ENCODE measurements around the gene TLNRD1.

TLNRD1 gene

GRCh38 chr15:80966431-80967197 is 34.1 kb upstream of the TLNRD1 start:
- H3K9me3 ChIP-seq (ENCODE audit: control insufficient read depth in 2 of 2, low read length in 2 of 2) = no peaks in the 10 kb centered on the region
- peaks cover 0 to 7% of the 10 kb centered on the region in 2 donors for H3K36me3 ChIP-seq (ENCODE audit: control insufficient read depth in 2 of 2, insufficient read depth in 2 of 2, low read length in 2 of 2)
- H3K4me1 ChIP-seq (ENCODE audit: control insufficient read depth, insufficient read depth, low read length) = peaks cover 12% of the 10 kb centered on the region
- no peak overlapping the region for H3K9ac ChIP-seq (ENCODE audit: low read length in 2 of 2)
- H3K4me3 ChIP-seq (ENCODE audit: low read length in 2 of 2) = no peak overlapping the region
- H3K27me3 ChIP-seq (ENCODE audit: control insufficient read depth in 1 of 2, insufficient read depth in 2 of 2, low read length in 2 of 2) = no peaks in the 10 kb centered on the region
- peak overlapping the region; percentile 33 for H3K27ac ChIP-seq (ENCODE audit: low read length)

DNA sequence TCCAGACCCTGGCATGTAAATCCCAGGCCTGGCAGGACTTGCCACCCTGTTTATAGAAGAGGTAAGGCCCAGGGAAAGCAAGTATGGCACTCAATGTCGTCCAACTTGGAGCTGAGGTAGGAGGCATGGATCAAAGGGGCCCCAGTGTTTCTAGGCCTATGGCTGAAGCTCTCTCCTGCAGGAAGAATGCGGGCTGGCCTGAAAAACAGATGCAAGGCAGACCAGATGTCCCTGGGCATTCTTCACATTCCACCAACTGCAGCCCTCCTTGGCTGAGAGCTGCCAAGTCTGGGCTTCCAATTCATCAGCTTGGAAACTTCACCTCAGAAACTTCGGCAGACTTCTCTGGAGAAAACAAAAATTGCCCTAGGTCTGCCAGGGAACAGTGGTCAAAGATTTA is 33.3 kb upstream of the TLNRD1 start:
- Histone ChIP-seq H3K36me3 (ENCODE audit: control insufficient read depth in 2 of 2, insufficient read depth in 2 of 2, low read length in 2 of 2) (peaks cover 0 to 7% of the 10 kb centered on the region in 2 donors), H3K9ac (ENCODE audit: low read length in 2 of 2) (no peak overlapping the region), H3K27ac (ENCODE audit: low read length) (peak overlapping the region; percentile 33), H3K9me3 (ENCODE audit: control insufficient read depth in 2 of 2, low read length in 2 of 2) (no peaks in the 10 kb centered on the region), H3K27me3 (ENCODE audit: control insufficient read depth in 1 of 2, insufficient read depth in 2 of 2, low read length in 2 of 2) (no peaks in the 10 kb centered on the region), H3K4me1 (ENCODE audit: control insufficient read depth, insufficient read depth, low read length) (peaks cover 12% of the 10 kb centered on the region), H3K4me3 (ENCODE audit: low read length in 2 of 2) (no peak overlapping the region)

- Histone ChIP-seq H3K4me3 (ENCODE audit: low read length in 2 of 2) (no peak overlapping the region), H3K9ac (ENCODE audit: low read length in 2 of 2) (no peak overlapping the region), H3K27ac (ENCODE audit: low read length) (peak overlapping the region; percentile 33), H3K36me3 (ENCODE audit: control insufficient read depth in 2 of 2, insufficient read depth in 2 of 2, low read length in 2 of 2) (peaks cover 0 to 7% of the 10 kb centered on the region in 2 donors), H3K27me3 (ENCODE audit: control insufficient read depth in 1 of 2, insufficient read depth in 2 of 2, low read length in 2 of 2) (no peaks in the 10 kb centered on the region), H3K9me3 (ENCODE audit: control insufficient read depth in 2 of 2, low read length in 2 of 2) (no peaks in the 10 kb centered on the region), H3K4me1 (ENCODE audit: control insufficient read depth, insufficient read depth, low read length) (peaks cover 12% of the 10 kb centered on the region)
Measured at GRCh38 chr15:80967991-80968510, 32.7 kb upstream of the TLNRD1 start.

- Histone ChIP-seq H3K4me1 (ENCODE audit: control insufficient read depth, insufficient read depth, low read length) (peaks cover 12% of the 10 kb centered on the region), H3K27me3 (ENCODE audit: control insufficient read depth in 1 of 2, insufficient read depth in 2 of 2, low read length in 2 of 2) (no peaks in the 10 kb centered on the region), H3K9ac (ENCODE audit: low read length in 2 of 2) (no peak overlapping the region), H3K36me3 (ENCODE audit: control insufficient read depth in 2 of 2, insufficient read depth in 2 of 2, low read length in 2 of 2) (peaks cover 0 to 7% of the 10 kb centered on the region in 2 donors), H3K4me3 (ENCODE audit: low read length in 2 of 2) (no peak overlapping the region), H3K9me3 (ENCODE audit: control insufficient read depth in 2 of 2, low read length in 2 of 2) (no peaks in the 10 kb centered on the region), H3K27ac (ENCODE audit: low read length) (no peak overlapping the region)
Measured at GRCh38 chr15:80969316-80969715, 31.4 kb upstream of the TLNRD1 start.

- Histone ChIP-seq H3K27ac (ENCODE audit: low read length) (no peak overlapping the region), H3K9me3 (ENCODE audit: control insufficient read depth in 2 of 2, low read length in 2 of 2) (no peaks in the 10 kb centered on the region), H3K27me3 (ENCODE audit: control insufficient read depth in 1 of 2, insufficient read depth in 2 of 2, low read length in 2 of 2) (no peaks in the 10 kb centered on the region), H3K9ac (ENCODE audit: low read length in 2 of 2) (no peak overlapping the region), H3K4me1 (ENCODE audit: control insufficient read depth, insufficient read depth, low read length) (peaks cover 12% of the 10 kb centered on the region), H3K36me3 (ENCODE audit: control insufficient read depth in 2 of 2, insufficient read depth in 2 of 2, low read length in 2 of 2) (peaks cover 0 to 7% of the 10 kb centered on the region in 2 donors), H3K4me3 (ENCODE audit: low read length in 2 of 2) (no peak overlapping the region)
Measured at GRCh38 chr15:80970018-80970657, 30.6 kb upstream of the TLNRD1 start.

- H3K4me1 ChIP-seq (ENCODE audit: control insufficient read depth, insufficient read depth, low read length) = peaks cover 12% of the 10 kb centered on the region
- peaks cover 0 to 7% of the 10 kb centered on the region in 2 donors for H3K36me3 ChIP-seq (ENCODE audit: control insufficient read depth in 2 of 2, insufficient read depth in 2 of 2, low read length in 2 of 2)
- H3K27ac ChIP-seq (ENCODE audit: low read length) = no peak overlapping the region
- H3K9ac ChIP-seq (ENCODE audit: low read length in 2 of 2) = no peak overlapping the region
- no peaks in the 10 kb centered on the region for H3K9me3 ChIP-seq (ENCODE audit: control insufficient read depth in 2 of 2, low read length in 2 of 2)
- no peak overlapping the region for H3K4me3 ChIP-seq (ENCODE audit: low read length in 2 of 2)
- no peaks in the 10 kb centered on the region for H3K27me3 ChIP-seq (ENCODE audit: control insufficient read depth in 1 of 2, insufficient read depth in 2 of 2, low read length in 2 of 2)
Measured at GRCh38 chr15:80970658-80971057, 30.1 kb upstream of the TLNRD1 start.

GRCh38 chr15:80971143-80971542 is 29.6 kb upstream of the TLNRD1 start:
- no peaks in the 10 kb centered on the region for H3K9me3 ChIP-seq (ENCODE audit: control insufficient read depth in 2 of 2, low read length in 2 of 2)
- H3K4me3 ChIP-seq (ENCODE audit: low read length in 2 of 2) = no peak overlapping the region
- no peak overlapping the region for H3K9ac ChIP-seq (ENCODE audit: low read length in 2 of 2)
- peaks cover 0 to 7% of the 10 kb centered on the region in 2 donors for H3K36me3 ChIP-seq (ENCODE audit: control insufficient read depth in 2 of 2, insufficient read depth in 2 of 2, low read length in 2 of 2)
- no peak overlapping the region for H3K27ac ChIP-seq (ENCODE audit: low read length)
- peaks cover 12% of the 10 kb centered on the region for H3K4me1 ChIP-seq (ENCODE audit: control insufficient read depth, insufficient read depth, low read length)
- H3K27me3 ChIP-seq (ENCODE audit: control insufficient read depth in 1 of 2, insufficient read depth in 2 of 2, low read length in 2 of 2) = no peaks in the 10 kb centered on the region

DNA sequence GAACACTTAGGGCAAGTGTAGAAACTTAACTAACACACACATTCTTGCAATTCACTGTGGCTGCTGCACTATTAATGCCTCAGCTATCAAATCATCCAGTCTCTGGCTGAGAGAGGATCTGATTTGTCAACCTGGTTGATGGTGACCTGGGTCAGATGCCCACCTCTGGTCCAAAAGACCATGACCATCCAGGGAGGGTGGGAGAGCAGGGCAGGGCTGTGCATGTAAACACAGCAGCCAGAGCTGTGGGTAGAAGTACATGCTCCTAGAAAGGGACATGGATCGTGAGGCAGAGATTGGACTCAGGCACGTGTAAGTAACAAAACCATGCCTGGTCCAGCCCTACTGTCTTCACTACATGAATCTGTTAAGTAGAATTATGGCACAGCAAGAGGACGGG is 28.4 kb upstream of the TLNRD1 start:
- H3K36me3 ChIP-seq (ENCODE audit: control insufficient read depth in 2 of 2, insufficient read depth in 2 of 2, low read length in 2 of 2) = peaks cover 0 to 9% of the 10 kb centered on the region in 2 donors
- peaks cover 10% of the 10 kb centered on the region for H3K4me1 ChIP-seq (ENCODE audit: control insufficient read depth, insufficient read depth, low read length)
- H3K27me3 ChIP-seq (ENCODE audit: control insufficient read depth in 1 of 2, insufficient read depth in 2 of 2, low read length in 2 of 2) = no peaks in the 10 kb centered on the region
- H3K27ac ChIP-seq (ENCODE audit: low read length) = no peak overlapping the region
- H3K9me3 ChIP-seq (ENCODE audit: control insufficient read depth in 2 of 2, low read length in 2 of 2) = no peaks in the 10 kb centered on the region
- no peak overlapping the region for H3K9ac ChIP-seq (ENCODE audit: low read length in 2 of 2)
- H3K4me3 ChIP-seq (ENCODE audit: low read length in 2 of 2) = no peak overlapping the region

DNA sequence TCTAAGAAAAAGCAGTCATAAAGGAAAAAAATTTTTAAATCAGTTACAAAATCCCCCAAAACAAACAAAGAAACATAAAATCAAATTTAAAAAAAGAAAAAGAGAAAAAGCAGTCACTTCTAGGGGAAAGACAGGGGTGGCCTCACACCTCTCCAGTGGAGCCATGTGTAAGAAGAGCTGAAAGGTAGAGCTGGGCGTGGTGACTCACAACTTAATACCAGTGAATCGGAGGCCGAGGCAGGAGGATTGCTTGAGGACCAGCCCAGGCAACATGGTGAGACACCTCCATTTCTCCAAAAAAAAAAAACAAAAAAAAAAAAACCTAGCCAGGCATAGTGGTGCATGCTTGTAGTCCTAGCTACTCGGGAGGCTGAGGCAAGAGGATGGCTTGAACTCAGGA is 25.8 kb upstream of the TLNRD1 start:
- Histone ChIP-seq H3K4me3 (ENCODE audit: low read length in 2 of 2) (no peak overlapping the region), H3K9ac (ENCODE audit: low read length in 2 of 2) (no peak overlapping the region), H3K9me3 (ENCODE audit: control insufficient read depth in 2 of 2, low read length in 2 of 2) (no peaks in the 10 kb centered on the region), H3K27ac (ENCODE audit: low read length) (no peak overlapping the region), H3K4me1 (ENCODE audit: control insufficient read depth, insufficient read depth, low read length) (peaks cover 5% of the 10 kb centered on the region), H3K36me3 (ENCODE audit: control insufficient read depth in 2 of 2, insufficient read depth in 2 of 2, low read length in 2 of 2) (peaks cover 17 to 19% of the 10 kb centered on the region in 2 donors), H3K27me3 (ENCODE audit: control insufficient read depth in 1 of 2, insufficient read depth in 2 of 2, low read length in 2 of 2) (no peaks in the 10 kb centered on the region)

DNA sequence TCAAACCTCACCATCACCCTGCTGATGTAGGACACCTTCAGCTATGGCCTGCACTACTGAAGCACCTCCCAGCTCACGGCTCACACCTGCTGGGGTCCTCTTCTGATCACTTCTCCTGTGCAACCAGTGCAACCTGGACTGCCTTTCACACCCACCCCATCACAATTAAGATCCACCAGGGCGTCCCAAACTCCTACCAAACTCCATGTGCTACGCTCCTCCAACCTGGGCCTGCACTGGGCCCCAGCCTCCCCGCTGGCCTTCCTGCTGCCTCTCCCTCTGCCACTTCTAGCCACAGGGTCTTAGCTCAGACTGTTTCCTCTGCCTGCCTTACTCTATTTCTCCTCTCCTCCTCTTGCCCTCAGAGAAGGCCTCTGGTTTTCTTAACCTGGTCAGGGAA is 23.9 kb upstream of the TLNRD1 start:
- Histone ChIP-seq H3K4me3 (ENCODE audit: low read length in 2 of 2) (no peak overlapping the region), H3K27me3 (ENCODE audit: control insufficient read depth in 1 of 2, insufficient read depth in 2 of 2, low read length in 2 of 2) (no peaks in the 10 kb centered on the region), H3K9me3 (ENCODE audit: control insufficient read depth in 2 of 2, low read length in 2 of 2) (no peaks in the 10 kb centered on the region), H3K27ac (ENCODE audit: low read length) (no peak overlapping the region), H3K4me1 (ENCODE audit: control insufficient read depth, insufficient read depth, low read length) (peaks cover 5% of the 10 kb centered on the region), H3K36me3 (ENCODE audit: control insufficient read depth in 2 of 2, insufficient read depth in 2 of 2, low read length in 2 of 2) (peaks cover 20 to 22% of the 10 kb centered on the region in 2 donors), H3K9ac (ENCODE audit: low read length in 2 of 2) (no peak overlapping the region)

DNA sequence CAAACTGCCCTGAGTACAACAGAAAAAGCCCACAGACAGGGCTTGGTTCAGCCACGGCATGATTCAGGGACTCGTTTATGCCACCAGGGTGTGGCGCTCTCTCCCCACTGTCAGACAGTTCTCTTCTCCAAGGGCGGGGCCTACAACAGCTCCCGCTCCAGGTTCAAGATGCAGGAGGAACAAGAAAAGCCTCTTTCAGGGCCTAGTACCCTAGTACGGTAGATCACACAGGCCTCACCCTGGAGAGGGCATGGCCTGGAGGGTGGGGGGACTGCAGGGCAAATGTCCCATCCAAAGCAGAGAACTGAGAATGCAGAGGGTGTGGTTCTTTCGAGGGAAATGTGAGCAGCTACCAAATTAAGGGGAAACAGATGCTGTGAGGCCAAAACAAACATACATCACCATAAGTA is 23.1 kb upstream of the TLNRD1 start:
- Histone ChIP-seq H3K9me3 (ENCODE audit: control insufficient read depth in 2 of 2, low read length in 2 of 2) (no peaks in the 10 kb centered on the region), H3K27me3 (ENCODE audit: control insufficient read depth in 1 of 2, insufficient read depth in 2 of 2, low read length in 2 of 2) (no peaks in the 10 kb centered on the region), H3K9ac (ENCODE audit: low read length in 2 of 2) (no peak overlapping the region), H3K4me3 (ENCODE audit: low read length in 2 of 2) (no peak overlapping the region), H3K36me3 (ENCODE audit: control insufficient read depth in 2 of 2, insufficient read depth in 2 of 2, low read length in 2 of 2) (peaks cover 22% of the 10 kb centered on the region in 2 donors), H3K27ac (ENCODE audit: low read length) (no peak overlapping the region), H3K4me1 (ENCODE audit: control insufficient read depth, insufficient read depth, low read length) (peaks cover 5% of the 10 kb centered on the region)
